Measurements from ENCODE around the gene RIPOR2. TPM values are rescaled to one million over a fixed set of nuclear protein-coding genes. Genes with fewer than 3 reads are reported as not detected.

Gene RIPOR2
- total and polyA plus RNA-seq, 2 donors from 2014 or later = 1.7 to 24.2 TPM

DNA sequence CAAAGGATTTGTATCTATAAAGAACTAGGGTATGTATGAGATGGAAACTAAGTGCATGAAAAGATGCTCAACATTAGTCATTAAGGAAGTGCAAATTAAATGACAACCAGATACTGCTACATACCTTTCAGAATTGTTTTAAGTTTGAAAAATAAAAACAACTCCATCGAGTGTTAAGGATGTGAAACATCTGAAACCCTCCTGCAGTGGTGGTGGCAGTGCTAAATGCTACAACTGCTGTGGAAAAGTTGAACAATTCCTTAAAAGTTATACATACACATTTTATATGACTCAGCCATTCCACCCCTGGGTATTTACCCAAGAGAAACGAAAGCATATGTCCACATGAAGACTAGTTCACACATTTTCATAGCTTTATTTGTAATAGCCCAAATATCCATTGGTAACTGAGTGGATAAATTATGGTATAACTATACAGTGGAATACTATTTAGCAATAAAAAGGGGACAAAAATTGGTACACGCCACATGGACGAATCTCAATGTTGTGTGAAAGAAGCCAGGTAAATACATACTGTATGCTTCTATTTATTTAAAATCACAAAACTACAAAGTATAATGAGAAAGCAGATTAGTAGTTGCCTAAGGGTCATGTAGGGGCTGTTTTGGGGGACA, 147.6 kb downstream of the RIPOR2 start:
- H3K27ac ChIP-seq (ENCODE audit: low read depth in 2 of 2, low read length in 2 of 2) = no peak overlapping the region
- DNase-seq (no peak), FAIRE-seq (no peak)
- H3K27me3 ChIP-seq (ENCODE audit: control insufficient read depth, insufficient read depth, low read length) = no peaks in the 10 kb centered on the region
- intact Hi-C loops (cut with DNase I) = no loop called here
- peaks cover 3 to 12% (median 8%) of the 10 kb centered on the region in 3 donors for H3K36me3 ChIP-seq (ENCODE audit: control insufficient read depth in 2 of 3, insufficient read depth in 3 of 3, low read length in 3 of 3)
- H3K4me1 ChIP-seq (ENCODE audit: control insufficient read depth in 2 of 3, insufficient read depth in 2 of 3, low read depth in 1 of 3, low read length in 3 of 3) = no peaks in the 10 kb centered on the region
- no peak for TF ChIP-seq CTCF (IDR thresholded peaks at IDR 0.05; ENCODE audit: borderline replicate concordance, extremely low read depth, insufficient read depth)
- no peak overlapping the region for H3K4me3 ChIP-seq (ENCODE audit: low read length in 3 of 3)
- no peaks in the 10 kb centered on the region for H3K9me3 ChIP-seq (ENCODE audit: control insufficient read depth in 2 of 3, insufficient read depth in 1 of 3, low read length in 3 of 3)
- no peak overlapping the region for H3K9ac ChIP-seq (ENCODE audit: low read length in 3 of 3)

GRCh38 chr6:24780206-24780605, 155.6 kb downstream of the RIPOR2 start:
- peaks cover 3 to 9% (median 5%) of the 10 kb centered on the region in 3 donors for H3K36me3 ChIP-seq (ENCODE audit: control insufficient read depth in 2 of 3, insufficient read depth in 3 of 3, low read length in 3 of 3)
- H3K9me3 ChIP-seq (ENCODE audit: control insufficient read depth in 2 of 3, insufficient read depth in 1 of 3, low read length in 3 of 3) = no peaks in the 10 kb centered on the region
- no peak for FAIRE-seq
- intact Hi-C loops (cut with DNase I) = no loop called here
- DNase-seq = no peak
- no peak for TF ChIP-seq CTCF (IDR thresholded peaks at IDR 0.05; ENCODE audit: borderline replicate concordance, extremely low read depth, insufficient read depth)
- no peak overlapping the region for H3K27ac ChIP-seq (ENCODE audit: low read depth in 2 of 2, low read length in 2 of 2)
- H3K4me1 ChIP-seq (ENCODE audit: control insufficient read depth in 2 of 3, insufficient read depth in 2 of 3, low read depth in 1 of 3, low read length in 3 of 3) = peaks cover 0 to 3% (median 0%) of the 10 kb centered on the region in 3 donors
- no peak overlapping the region for H3K4me3 ChIP-seq (ENCODE audit: low read length in 3 of 3)
- no peaks in the 10 kb centered on the region for H3K27me3 ChIP-seq (ENCODE audit: control insufficient read depth, insufficient read depth, low read length)
- no peak overlapping the region for H3K9ac ChIP-seq (ENCODE audit: low read length in 3 of 3)

- no peak for FAIRE-seq
- peak in 1 of 5 donors; percentile 30 for DNase-seq
- no peak for TF ChIP-seq CTCF (IDR thresholded peaks at IDR 0.05; ENCODE audit: borderline replicate concordance, extremely low read depth, insufficient read depth)
- Histone ChIP-seq H3K27ac (ENCODE audit: low read depth in 2 of 2, low read length in 2 of 2) (peak overlapping the region in 1 of 2 donors; percentile 18), H3K36me3 (ENCODE audit: control insufficient read depth in 2 of 3, insufficient read depth in 3 of 3, low read length in 3 of 3) (peaks cover 1 to 6% (median 5%) of the 10 kb centered on the region in 3 donors), H3K4me3 (ENCODE audit: low read length in 3 of 3) (peak overlapping the region in 2 of 3 donors; percentile 7 to 20), H3K9me3 (ENCODE audit: control insufficient read depth in 2 of 3, insufficient read depth in 1 of 3, low read length in 3 of 3) (no peaks in the 10 kb centered on the region), H3K4me1 (ENCODE audit: control insufficient read depth in 2 of 3, insufficient read depth in 2 of 3, low read depth in 1 of 3, low read length in 3 of 3) (peaks cover 0 to 3% (median 0%) of the 10 kb centered on the region in 3 donors), H3K9ac (ENCODE audit: low read length in 3 of 3) (no peak overlapping the region), H3K27me3 (ENCODE audit: control insufficient read depth, insufficient read depth, low read length) (no peaks in the 10 kb centered on the region)
- intact Hi-C loops (cut with DNase I) = no loop called here
These were observed 156.2 kb downstream of the RIPOR2 start for GRCh38 chr6:24779416-24780016.
